GM12878 (cell line): ENCODE measurements around the gene ARHGAP6. TPM values are rescaled to one million over a fixed set of nuclear protein-coding genes. Genes with fewer than 3 reads are reported as not detected.

Source experiments
- ATAC-seq: fragments of 200-7000 bp; cut with Tn5 transposase; 3 replicates; pipeline ENCODE4 v1.9.1; 2020; ENCODE audit warnings: mild to moderate bottlenecking, moderate library complexity
- BruUV-seq: library from RNA; stranded (reverse); fragments of 400-500 nt; replicated peaks from 2 replicates; lab custom pipeline; 2021; lab: Mats Ljungman, UMichigan
- CTCF ChIA-PET: fragments of 300-600 bp; sonication (Branson Sonifier 250); formaldehyde crosslinking; extraction: SDS; loops from one replicate; lab custom pipeline; 2021; ENCODE audit warnings: inconsistent platforms; lab: Yijun Ruan, JAX
- POLR2A ChIA-PET: fragments of 350-600 bp; formaldehyde crosslinking; extraction: SDS; loops from one replicate; lab custom pipeline; 2021; ENCODE audit warnings: inconsistent platforms; lab: Charles Lee
- RAD21 ChIA-PET: fragments of 300-600 bp; sonication (Branson Sonifier 250); formaldehyde crosslinking; loops from one replicate; lab custom pipeline; 2023; ENCODE audit warnings: antibody characterized with exemption; ENCODE audit not compliant: unreplicated experiment; lab: Charles Lee
- SMC1A ChIA-PET: fragments of 300-600 bp; sonication (Branson Sonifier 250); formaldehyde crosslinking; loops from one replicate; lab custom pipeline; 2023; ENCODE audit not compliant: unreplicated experiment, uncharacterized antibody; lab: Charles Lee
- DNase-seq: peaks from one replicate; pipeline ENCODE4 v3.0.0-alpha.2; 2011; ENCODE audit warnings: low read depth, low spot score
- FAIRE-seq: peaks from 3 replicates; lab custom pipeline; 2011; peaks lifted over from hg19 to GRCh38; lab: Jason Lieb, UNC
- H2AFZ ChIP-seq: 2 replicates; pipeline ENCODE4 v1.6.0; 2011; ENCODE audit warnings: low read depth, low read length, control low read depth; ENCODE audit not compliant: control insufficient read depth
- H3K27ac ChIP-seq: 2 replicates; pipeline ENCODE4 v1.5.1; 2011; ENCODE audit warnings: control low read depth; ENCODE audit not compliant: control insufficient read depth, insufficient read depth
- H3K27me3 ChIP-seq, 2 experiments: replicated peaks in 1 of 2; 2 replicates each; pipeline versions ENCODE4 v1.6.0 to v1.6.1; 2011; ENCODE audit warnings: low read length in 1 of 2; ENCODE audit not compliant: control insufficient read depth in 2 of 2, insufficient read depth in 2 of 2
- H3K36me3 ChIP-seq, 2 experiments: 2 replicates each; pipeline ENCODE4 v1.5.1; 2011; ENCODE audit warnings: low read length in 1 of 2; ENCODE audit not compliant: control insufficient read depth in 2 of 2, insufficient read depth in 2 of 2
- H3K4me1 ChIP-seq: 2 replicates; pipeline ENCODE4 v1.6.1; 2011; ENCODE audit warnings: mild to moderate bottlenecking, low read length, moderate library complexity, mixed read lengths; ENCODE audit not compliant: control insufficient read depth, insufficient read depth
- H3K4me2 ChIP-seq: 2 replicates; pipeline ENCODE4 v1.6.0; 2011; ENCODE audit warnings: control low read depth; ENCODE audit not compliant: control insufficient read depth, insufficient read depth
- H3K4me3 ChIP-seq: fragments of 200-600 bp; sonication (generic); 2 replicates; pipeline ENCODE4 v1.5.1; 2016
- H3K79me2 ChIP-seq: 2 replicates; pipeline ENCODE4 v1.6.0; 2011; ENCODE audit warnings: low read length; ENCODE audit not compliant: control insufficient read depth, insufficient read depth
- H3K9ac ChIP-seq: 2 replicates; pipeline ENCODE4 v1.8.0; 2011; ENCODE audit warnings: low read length, control low read depth, mixed read lengths; ENCODE audit not compliant: control insufficient read depth, insufficient read depth
- H3K9me3 ChIP-seq: replicated peaks from 3 replicates; pipeline ENCODE4 v1.5.1; 2011; ENCODE audit warnings: mild to moderate bottlenecking, low read length; ENCODE audit not compliant: control insufficient read depth, insufficient read depth
- H4K20me1 ChIP-seq: 2 replicates; pipeline ENCODE4 v1.6.0; 2011; ENCODE audit not compliant: control insufficient read depth, insufficient read depth
- NFYA ChIP-seq: IDR thresholded peaks from 2 replicates; pipeline ENCODE4 v1.6.1; 2011; ENCODE audit warnings: low read depth, mild to moderate bottlenecking, low read length, improper control_type of control experiment, borderline replicate concordance
- POLR2A ChIP-seq: IDR thresholded peaks from 2 replicates; pipeline ENCODE4 v1.6.1; 2011; ENCODE audit warnings: low read depth, mild to moderate bottlenecking, low read length
- TBL1XR1 ChIP-seq: IDR thresholded peaks from 2 replicates; pipeline ENCODE4 v1.6.1; 2012; ENCODE audit warnings: low read depth, low read length, improper control_type of control experiment
- ZZZ3 ChIP-seq: IDR thresholded peaks from 2 replicates; pipeline ENCODE4 v1.6.1; 2011; ENCODE audit warnings: low read depth; ENCODE audit not compliant: control insufficient read depth, insufficient read length
- WGBS: methylation state at CpG from one replicate; pipeline ENCODE4 v1.1.6; 2016; ENCODE audit warnings: low lambda C conversion rate; ENCODE audit not compliant: insufficient replicate concordance, insufficient coverage; ENCODE audit errors: missing lambda C conversion rate; 5-methylcytosine and 5-hydroxymethylcytosine counted together
- in situ Hi-C: fragments of 300-500 bp; cut with MboI; formaldehyde crosslinking; loops from 9 replicates; pipeline ENCODE4 v1.14.3; 2018; ENCODE audit warnings: mixed read lengths
- intact Hi-C: fragments of 100-400 bp; cut with micrococcal nuclease; formaldehyde crosslinking; loops from one replicate; pipeline ENCODE4 v1.14.2; 2022; ENCODE audit not compliant: unreplicated experiment
- polyA plus RNA-seq, 11 experiments: library from polyadenylated mRNA; depleted of rRNA in 4 of 11; unstranded in 6 of 11; stranded (reverse) in 5 of 11; fragments of >200 nt; fragmentation: Nextera tagmentation in 4 of 11; fragmentation: Illumina TruSeq in 1 of 11; extraction: Ambion mirVana in 4 of 11; extraction: Trizol in 1 of 11; gene quantifications; 1 replicate in 1 of 11; 2 replicates in 10 of 11; pipeline versions ENCODE4 v1.2.1 to v1.2.3, GENCODE V29; 2011 to 2016; ENCODE audit warnings: inconsistent platforms in 2 of 11, missing spikeins in 2 of 11, low read depth in 1 of 11
- total RNA-seq, 4 experiments: library from RNA; depleted of rRNA in 3 of 4; stranded (reverse); fragments of >200 nt in 3 of 4; fragmentation: Illumina TruSeq in 1 of 4; extraction: Trizol in 1 of 4; gene quantifications; 2 replicates each; pipeline versions ENCODE4 v1.2.1 to v1.2.3, GENCODE V29; 2013 to 2021
- TF ChIP-seq, protein P1 (sequence below): IDR thresholded peaks from 2 replicates; pipeline ENCODE4 v1.6.1; 2012; ENCODE audit warnings: mild to moderate bottlenecking, low read depth, low read length

The ARHGAP6 gene
- total and polyA plus RNA-seq, 10 of the 15 experiments (the other 5 are each of a cell fraction or from before 2014, with no cell fraction given): 0.20 to 1.8 (median 0.76) TPM

DNA sequence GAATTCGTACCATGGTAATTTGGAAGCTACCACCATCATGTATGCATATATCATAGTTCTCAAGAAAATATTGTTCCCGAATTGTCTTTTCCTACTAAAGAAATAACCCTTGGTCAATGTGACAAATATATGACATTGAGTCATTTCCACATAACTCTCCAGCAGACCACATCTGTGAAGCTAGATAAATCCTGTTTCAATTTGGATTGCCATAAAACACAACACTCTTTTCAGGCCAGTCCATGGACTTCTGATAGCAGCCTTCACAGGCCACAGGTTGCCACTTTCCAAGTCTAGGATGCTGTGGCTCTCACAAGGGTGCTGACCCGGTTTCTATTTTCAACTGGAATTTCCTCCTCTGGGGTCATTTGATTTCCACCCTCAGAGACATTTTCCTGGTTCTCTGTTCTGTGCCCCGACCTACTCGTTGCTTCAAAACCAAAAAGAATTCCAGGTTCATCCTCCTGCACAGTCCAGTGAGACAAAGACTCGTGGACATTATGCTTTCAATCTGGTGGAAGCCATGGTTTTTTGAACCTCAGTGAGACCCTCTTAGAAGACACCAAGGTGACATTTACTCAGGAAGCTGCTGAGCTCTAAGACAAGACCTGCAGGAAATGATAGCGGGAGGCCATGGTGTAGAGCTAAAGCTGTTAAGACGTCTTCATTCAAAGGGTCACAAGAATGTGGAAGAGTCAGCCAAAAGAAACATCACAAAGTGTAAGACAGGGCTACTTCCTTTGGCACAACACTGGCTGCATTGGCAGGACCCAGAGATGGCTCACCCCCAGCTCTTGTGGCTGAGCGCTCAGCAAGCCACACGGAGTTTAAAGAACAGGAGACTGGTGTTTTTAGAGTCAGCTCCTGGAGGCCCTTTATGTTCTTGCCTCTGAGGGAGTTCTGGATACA is 252.8 kb downstream of the ARHGAP6 start:
- Histone ChIP-seq H3K27me3 (no peaks in the 10 kb centered on the region), H3K27ac (no peak overlapping the region), H3K79me2 (no peaks in the 10 kb centered on the region), H3K9ac (no peak overlapping the region), H2AFZ (no peak overlapping the region), H3K4me2 (no peak overlapping the region)
- DNase-seq (no peak), FAIRE-seq (no peak), ATAC-seq (no peak)
- WGBS: 49% methylated on average over 10 of the region's 10 CpGs
- SMC1A ChIA-PET: interaction anchor here (1.7 kb wide), 1 partner anchor 9 kb away, joined by 3 read pairs; no protein-coding TSS in a partner anchor
- POLR2A ChIA-PET: no interaction called here
- CTCF ChIA-PET: interaction anchor here (1.3 kb wide), 1 partner anchor 31 kb away, joined by 3 read pairs; no protein-coding TSS in a partner anchor
- in situ Hi-C loops: no loop called here
- TF ChIP-seq TBL1XR1 (no peak), ZZZ3 (no peak), NFYA (no peak), POLR2A (no peak)
- TF ChIP-seq, protein P1, sequence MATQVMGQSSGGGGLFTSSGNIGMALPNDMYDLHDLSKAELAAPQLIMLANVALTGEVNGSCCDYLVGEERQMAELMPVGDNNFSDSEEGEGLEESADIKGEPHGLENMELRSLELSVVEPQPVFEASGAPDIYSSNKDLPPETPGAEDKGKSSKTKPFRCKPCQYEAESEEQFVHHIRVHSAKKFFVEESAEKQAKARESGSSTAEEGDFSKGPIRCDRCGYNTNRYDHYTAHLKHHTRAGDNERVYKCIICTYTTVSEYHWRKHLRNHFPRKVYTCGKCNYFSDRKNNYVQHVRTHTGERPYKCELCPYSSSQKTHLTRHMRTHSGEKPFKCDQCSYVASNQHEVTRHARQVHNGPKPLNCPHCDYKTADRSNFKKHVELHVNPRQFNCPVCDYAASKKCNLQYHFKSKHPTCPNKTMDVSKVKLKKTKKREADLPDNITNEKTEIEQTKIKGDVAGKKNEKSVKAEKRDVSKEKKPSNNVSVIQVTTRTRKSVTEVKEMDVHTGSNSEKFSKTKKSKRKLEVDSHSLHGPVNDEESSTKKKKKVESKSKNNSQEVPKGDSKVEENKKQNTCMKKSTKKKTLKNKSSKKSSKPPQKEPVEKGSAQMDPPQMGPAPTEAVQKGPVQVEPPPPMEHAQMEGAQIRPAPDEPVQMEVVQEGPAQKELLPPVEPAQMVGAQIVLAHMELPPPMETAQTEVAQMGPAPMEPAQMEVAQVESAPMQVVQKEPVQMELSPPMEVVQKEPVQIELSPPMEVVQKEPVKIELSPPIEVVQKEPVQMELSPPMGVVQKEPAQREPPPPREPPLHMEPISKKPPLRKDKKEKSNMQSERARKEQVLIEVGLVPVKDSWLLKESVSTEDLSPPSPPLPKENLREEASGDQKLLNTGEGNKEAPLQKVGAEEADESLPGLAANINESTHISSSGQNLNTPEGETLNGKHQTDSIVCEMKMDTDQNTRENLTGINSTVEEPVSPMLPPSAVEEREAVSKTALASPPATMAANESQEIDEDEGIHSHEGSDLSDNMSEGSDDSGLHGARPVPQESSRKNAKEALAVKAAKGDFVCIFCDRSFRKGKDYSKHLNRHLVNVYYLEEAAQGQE: no peak
- TF ChIP-seq, all 136 proteins: peak for 0
- Histone ChIP-seq H3K9me3 (no peaks in the 10 kb centered on the region), H3K36me3 (no peaks in the 10 kb centered on the region), H3K4me3 (no peak overlapping the region), H4K20me1 (no peaks in the 10 kb centered on the region), H3K4me1 (no peaks in the 10 kb centered on the region)
- intact Hi-C loops: no loop called here
- RAD21 ChIA-PET: no interaction called here
- no TSS peak for BruUV-seq
